ENCODE measurements around the gene TMEM164.

Gene TMEM164

GRCh38 chrX:110159235-110159634 lies 156.3 kb downstream of the TMEM164 start:
- H3K27ac ChIP-seq (replicated peaks), result no peak overlapping the region
- DNase-seq (ENCODE audit: low read depth in 1 of 2, low spot score in 1 of 2), result peak in 1 of 2 experiments; percentile 13
- TF ChIP-seq SPI1 (IDR thresholded peaks at IDR 0.05; ENCODE audit: borderline replicate concordance, low read depth) (no peak), POLR2AphosphoS5 (IDR thresholded peaks at IDR 0.05; ENCODE audit: low read depth) (no peak), GABPA (IDR thresholded peaks at IDR 0.05; ENCODE audit: low read depth) (no peak)
- TF ChIP-seq, protein P1, sequence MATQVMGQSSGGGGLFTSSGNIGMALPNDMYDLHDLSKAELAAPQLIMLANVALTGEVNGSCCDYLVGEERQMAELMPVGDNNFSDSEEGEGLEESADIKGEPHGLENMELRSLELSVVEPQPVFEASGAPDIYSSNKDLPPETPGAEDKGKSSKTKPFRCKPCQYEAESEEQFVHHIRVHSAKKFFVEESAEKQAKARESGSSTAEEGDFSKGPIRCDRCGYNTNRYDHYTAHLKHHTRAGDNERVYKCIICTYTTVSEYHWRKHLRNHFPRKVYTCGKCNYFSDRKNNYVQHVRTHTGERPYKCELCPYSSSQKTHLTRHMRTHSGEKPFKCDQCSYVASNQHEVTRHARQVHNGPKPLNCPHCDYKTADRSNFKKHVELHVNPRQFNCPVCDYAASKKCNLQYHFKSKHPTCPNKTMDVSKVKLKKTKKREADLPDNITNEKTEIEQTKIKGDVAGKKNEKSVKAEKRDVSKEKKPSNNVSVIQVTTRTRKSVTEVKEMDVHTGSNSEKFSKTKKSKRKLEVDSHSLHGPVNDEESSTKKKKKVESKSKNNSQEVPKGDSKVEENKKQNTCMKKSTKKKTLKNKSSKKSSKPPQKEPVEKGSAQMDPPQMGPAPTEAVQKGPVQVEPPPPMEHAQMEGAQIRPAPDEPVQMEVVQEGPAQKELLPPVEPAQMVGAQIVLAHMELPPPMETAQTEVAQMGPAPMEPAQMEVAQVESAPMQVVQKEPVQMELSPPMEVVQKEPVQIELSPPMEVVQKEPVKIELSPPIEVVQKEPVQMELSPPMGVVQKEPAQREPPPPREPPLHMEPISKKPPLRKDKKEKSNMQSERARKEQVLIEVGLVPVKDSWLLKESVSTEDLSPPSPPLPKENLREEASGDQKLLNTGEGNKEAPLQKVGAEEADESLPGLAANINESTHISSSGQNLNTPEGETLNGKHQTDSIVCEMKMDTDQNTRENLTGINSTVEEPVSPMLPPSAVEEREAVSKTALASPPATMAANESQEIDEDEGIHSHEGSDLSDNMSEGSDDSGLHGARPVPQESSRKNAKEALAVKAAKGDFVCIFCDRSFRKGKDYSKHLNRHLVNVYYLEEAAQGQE (IDR thresholded peaks at IDR 0.05; ENCODE audit: insufficient replicate concordance, low read depth), result no peak
- TF ChIP-seq, protein P2, sequence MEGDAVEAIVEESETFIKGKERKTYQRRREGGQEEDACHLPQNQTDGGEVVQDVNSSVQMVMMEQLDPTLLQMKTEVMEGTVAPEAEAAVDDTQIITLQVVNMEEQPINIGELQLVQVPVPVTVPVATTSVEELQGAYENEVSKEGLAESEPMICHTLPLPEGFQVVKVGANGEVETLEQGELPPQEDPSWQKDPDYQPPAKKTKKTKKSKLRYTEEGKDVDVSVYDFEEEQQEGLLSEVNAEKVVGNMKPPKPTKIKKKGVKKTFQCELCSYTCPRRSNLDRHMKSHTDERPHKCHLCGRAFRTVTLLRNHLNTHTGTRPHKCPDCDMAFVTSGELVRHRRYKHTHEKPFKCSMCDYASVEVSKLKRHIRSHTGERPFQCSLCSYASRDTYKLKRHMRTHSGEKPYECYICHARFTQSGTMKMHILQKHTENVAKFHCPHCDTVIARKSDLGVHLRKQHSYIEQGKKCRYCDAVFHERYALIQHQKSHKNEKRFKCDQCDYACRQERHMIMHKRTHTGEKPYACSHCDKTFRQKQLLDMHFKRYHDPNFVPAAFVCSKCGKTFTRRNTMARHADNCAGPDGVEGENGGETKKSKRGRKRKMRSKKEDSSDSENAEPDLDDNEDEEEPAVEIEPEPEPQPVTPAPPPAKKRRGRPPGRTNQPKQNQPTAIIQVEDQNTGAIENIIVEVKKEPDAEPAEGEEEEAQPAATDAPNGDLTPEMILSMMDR (IDR thresholded peaks at IDR 0.05; ENCODE audit: insufficient read depth, low read length), result no peak
- H3K27me3 ChIP-seq (ENCODE audit: insufficient read depth, poor library complexity, severe bottlenecking), result no peaks in the 10 kb centered on the region
- no peak overlapping the region for H3K4me3 ChIP-seq (replicated peaks; ENCODE audit: insufficient read depth, low read length)

DNA sequence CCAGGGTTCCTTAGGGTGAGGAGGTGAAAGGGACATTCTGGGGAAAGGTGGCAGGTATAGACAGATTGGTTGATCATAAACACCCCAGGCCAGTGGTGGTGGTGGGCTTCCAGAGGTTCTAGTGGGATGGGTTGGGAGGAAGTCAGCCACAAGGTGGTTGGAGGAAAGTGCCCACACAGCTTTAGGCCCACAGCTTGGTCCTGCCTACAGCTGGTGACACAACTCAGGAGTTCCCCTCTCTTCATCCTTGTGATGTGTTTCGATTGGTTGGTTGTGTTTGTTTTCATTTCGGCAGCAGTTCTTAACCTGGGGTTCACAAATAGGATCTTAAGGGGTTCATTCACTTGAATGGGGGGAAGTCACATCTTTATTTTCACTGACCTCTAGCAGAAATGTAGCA lies 157.0 kb downstream of the TMEM164 start:
- no peak overlapping the region for H3K27ac ChIP-seq (replicated peaks)
- H3K4me3 ChIP-seq (replicated peaks; ENCODE audit: insufficient read depth, low read length), result no peak overlapping the region
- no peak for TF ChIP-seq POLR2AphosphoS5 (IDR thresholded peaks at IDR 0.05; ENCODE audit: low read depth)
- TF ChIP-seq GABPA (IDR thresholded peaks at IDR 0.05; ENCODE audit: low read depth), result no peak
- TF ChIP-seq, protein P2 (IDR thresholded peaks at IDR 0.05; ENCODE audit: insufficient read depth, low read length), result no peak
- no peak for TF ChIP-seq SPI1 (IDR thresholded peaks at IDR 0.05; ENCODE audit: borderline replicate concordance, low read depth)
- TF ChIP-seq, protein P1 (IDR thresholded peaks at IDR 0.05; ENCODE audit: insufficient replicate concordance, low read depth), result no peak
- H3K27me3 ChIP-seq (ENCODE audit: insufficient read depth, poor library complexity, severe bottlenecking), result no peaks in the 10 kb centered on the region
- DNase-seq (ENCODE audit: low read depth in 1 of 2, low spot score in 1 of 2), result no peak

GRCh38 chrX:110161361-110161686 lies 158.4 kb downstream of the TMEM164 start:
- Histone ChIP-seq H3K27ac (replicated peaks) (no peak overlapping the region), H3K4me3 (replicated peaks; ENCODE audit: insufficient read depth, low read length) (no peak overlapping the region), H3K27me3 (ENCODE audit: insufficient read depth, poor library complexity, severe bottlenecking) (no peaks in the 10 kb centered on the region)
- TF ChIP-seq GABPA (IDR thresholded peaks at IDR 0.05; ENCODE audit: low read depth) (no peak), SPI1 (IDR thresholded peaks at IDR 0.05; ENCODE audit: borderline replicate concordance, low read depth) (no peak), POLR2AphosphoS5 (IDR thresholded peaks at IDR 0.05; ENCODE audit: low read depth) (no peak)
- TF ChIP-seq, protein P1 (IDR thresholded peaks at IDR 0.05; ENCODE audit: insufficient replicate concordance, low read depth), result no peak
- TF ChIP-seq, protein P2 (IDR thresholded peaks at IDR 0.05; ENCODE audit: insufficient read depth, low read length), result no peak
- DNase-seq (ENCODE audit: low read depth in 1 of 2, low spot score in 1 of 2), result no peak
